Raji (cell line): Measurements from ENCODE around the gene MTFR1L.

Experiments used
- POLR2A ChIP-seq: IDR thresholded peaks from 2 replicates; pipeline ENCODE4 v1.6.1; 2011; ENCODE audit warnings: low read depth, low read length, control low read depth; ENCODE audit not compliant: insufficient read depth

Gene MTFR1L

GRCh38 chr1:25811384-25812082 is 8.2 kb upstream of the MTFR1L start:
- TF ChIP-seq POLR2A, result no peak

GRCh38 chr1:25813071-25813733 is 6.6 kb upstream of the MTFR1L start:
- no peak for TF ChIP-seq POLR2A

GRCh38 chr1:25813734-25814471 is 5.9 kb upstream of the MTFR1L start:
- no peak for TF ChIP-seq POLR2A

GRCh38 chr1:25814549-25815087 is 5.1 kb upstream of the MTFR1L start:
- TF ChIP-seq POLR2A, result no peak

- TF ChIP-seq POLR2A, result no peak
Measured at GRCh38 chr1:25815208-25816111, 4.3 kb upstream of the MTFR1L start.

GRCh38 chr1:25816112-25816718 is 3.5 kb upstream of the MTFR1L start:
- no peak for TF ChIP-seq POLR2A

- TF ChIP-seq POLR2A, result no peak
Measured at GRCh38 chr1:25817840-25818501, 1.8 kb upstream of the MTFR1L start.

- TF ChIP-seq POLR2A, result no peak
Measured at GRCh38 chr1:25818569-25818968, 1.2 kb upstream of the MTFR1L start.

- peak; percentile 71 for TF ChIP-seq POLR2A
Measured at GRCh38 chr1:25820247-25821111, 725 bp downstream of the MTFR1L start.

- no peak for TF ChIP-seq POLR2A
Measured at GRCh38 chr1:25821112-25821476, 1.3 kb downstream of the MTFR1L start.

GRCh38 chr1:25821630-25822091 is 1.9 kb downstream of the MTFR1L start:
- no peak for TF ChIP-seq POLR2A

- no peak for TF ChIP-seq POLR2A
Measured at GRCh38 chr1:25825605-25826004, 5.9 kb downstream of the MTFR1L start.

GRCh38 chr1:25826571-25826970 is 6.8 kb downstream of the MTFR1L start:
- TF ChIP-seq POLR2A, result no peak
